OCI-LY3 (cell line): ENCODE measurements around the gene CNOT9.
A peak's percentile ranks its signal among the peaks of the same experiment; 100 is the strongest.

ENCODE experiments used
- H2AFZ ChIP-seq: fragments of 200-600, 300-600 bp; shearing (Covaris generic); 2 replicates; pipeline ENCODE4 v1.6.0; 2014; ENCODE audit warnings: antibody characterized with exemption, low read depth, low read length
- H3K27ac ChIP-seq: fragments of 200-600, 300-600 bp; sonication (generic); 2 replicates; pipeline ENCODE4 v1.5.1; 2014; ENCODE audit warnings: mild to moderate bottlenecking, low read length, moderate library complexity, mixed read lengths
- H3K27me3 ChIP-seq: fragments of 200-600, 300-600 bp; sonication (generic); 2 replicates; pipeline ENCODE4 v1.6.1; 2014; ENCODE audit warnings: low read depth, low read length, mixed read lengths
- H3K36me3 ChIP-seq: fragments of 200-600, 300-600 bp; sonication (generic); replicated peaks from 2 replicates; pipeline ENCODE3; 2014; ENCODE audit warnings: low read depth, low read length, mixed read lengths
- H3K4me1 ChIP-seq: fragments of 300-600, 200-600 bp; sonication (generic); 2 replicates; pipeline ENCODE4 v1.6.1; 2014; ENCODE audit warnings: low read length, mixed read lengths
- H3K4me2 ChIP-seq: fragments of 200-600, 300-600 bp; sonication (generic); 2 replicates; pipeline ENCODE4 v1.6.1; 2014; ENCODE audit warnings: low read length, mixed read lengths
- H3K4me3 ChIP-seq: fragments of 300-600, 200-600 bp; sonication (generic); 2 replicates; pipeline ENCODE4 v1.5.1; 2014; ENCODE audit warnings: antibody characterized with exemption, mild to moderate bottlenecking, low read length, moderate library complexity
- H3K79me2 ChIP-seq: fragments of 300-600, 200-600 bp; shearing (Covaris generic); 2 replicates; pipeline ENCODE4 v1.6.1; 2014; ENCODE audit warnings: mild to moderate bottlenecking, low read length, mixed read lengths
- H3K9ac ChIP-seq: fragments of 300-600, 200-600 bp; shearing (Covaris generic); 2 replicates; pipeline ENCODE4 v1.6.0; 2014; ENCODE audit warnings: mild to moderate bottlenecking, low read length, moderate library complexity
- H3K9me3 ChIP-seq: fragments of 200-600, 300-600 bp; shearing (Covaris generic); 2 replicates; pipeline ENCODE4 v1.6.1; 2014; ENCODE audit warnings: low read length, mixed read lengths; ENCODE audit not compliant: insufficient read depth
- H4K20me1 ChIP-seq: fragments of 200-600, 300-600 bp; sonication (generic); 2 replicates; pipeline ENCODE4 v1.6.1; 2016; ENCODE audit warnings: low read length, mixed read lengths; ENCODE audit not compliant: insufficient read depth
- CTCF ChIP-seq: fragments of 200-600, 300-600 bp; sonication (generic); IDR thresholded peaks from 2 replicates; pipeline ENCODE4 v1.5.1; 2014; ENCODE audit warnings: antibody characterized with exemption, low read length, low read depth
- EZH2phosphoT487 ChIP-seq: fragments of 200-600 bp; shearing (Covaris generic); IDR thresholded peaks from 2 replicates; pipeline ENCODE4 v1.6.1; 2018; ENCODE audit warnings: antibody characterized with exemption, mixed run types, low read depth

Gene CNOT9

DNA sequence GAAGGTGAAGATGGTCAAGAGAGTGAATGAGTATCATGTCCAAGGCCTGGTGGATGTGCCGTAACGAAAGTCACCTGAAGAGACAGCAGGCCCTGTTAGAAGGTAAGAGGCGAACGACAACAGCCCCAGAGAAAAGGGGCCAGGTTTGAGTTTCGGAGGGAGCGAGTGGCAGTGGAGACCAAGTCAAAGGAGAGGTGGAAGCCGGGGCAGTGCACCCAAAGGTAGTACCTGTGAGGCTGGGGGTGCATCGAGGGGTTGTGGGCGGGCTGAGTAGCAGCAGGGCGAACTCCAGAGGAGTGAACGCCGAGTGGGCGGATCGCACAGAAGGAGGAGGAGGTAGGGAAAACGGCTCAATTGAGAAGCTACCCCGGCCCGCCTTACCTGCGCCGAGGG, 846 bp upstream of the CNOT9 start:
- peaks cover 26% of the 10 kb centered on the region for H3K36me3 ChIP-seq
- no peak for TF ChIP-seq CTCF
- no peak for TF ChIP-seq EZH2phosphoT487
- H3K27ac ChIP-seq: peak overlapping the region; percentile 58
- peaks cover 29% of the 10 kb centered on the region for H3K4me1 ChIP-seq
- H3K4me2 ChIP-seq: peak overlapping the region; percentile 85
- no peaks in the 10 kb centered on the region for H3K9me3 ChIP-seq
- peak overlapping the region; percentile 100 for H3K4me3 ChIP-seq
- no peaks in the 10 kb centered on the region for H3K27me3 ChIP-seq
- H3K79me2 ChIP-seq: peaks cover 88% of the 10 kb centered on the region
- H4K20me1 ChIP-seq: peaks cover 30% of the 10 kb centered on the region
- H3K9ac ChIP-seq: peak overlapping the region; percentile 89
- peak overlapping the region; percentile 75; the same call in 1 of the 2 replicates for H2AFZ ChIP-seq

- Histone ChIP-seq H3K36me3 (peaks cover 24% of the 10 kb centered on the region), H2AFZ (0 out of 2 replicates have a peak overlapping the region, but pooled peaks have one; percentile 24)
Measured at GRCh38 chr2:218569038-218569431, 396 bp downstream of the CNOT9 start.

DNA sequence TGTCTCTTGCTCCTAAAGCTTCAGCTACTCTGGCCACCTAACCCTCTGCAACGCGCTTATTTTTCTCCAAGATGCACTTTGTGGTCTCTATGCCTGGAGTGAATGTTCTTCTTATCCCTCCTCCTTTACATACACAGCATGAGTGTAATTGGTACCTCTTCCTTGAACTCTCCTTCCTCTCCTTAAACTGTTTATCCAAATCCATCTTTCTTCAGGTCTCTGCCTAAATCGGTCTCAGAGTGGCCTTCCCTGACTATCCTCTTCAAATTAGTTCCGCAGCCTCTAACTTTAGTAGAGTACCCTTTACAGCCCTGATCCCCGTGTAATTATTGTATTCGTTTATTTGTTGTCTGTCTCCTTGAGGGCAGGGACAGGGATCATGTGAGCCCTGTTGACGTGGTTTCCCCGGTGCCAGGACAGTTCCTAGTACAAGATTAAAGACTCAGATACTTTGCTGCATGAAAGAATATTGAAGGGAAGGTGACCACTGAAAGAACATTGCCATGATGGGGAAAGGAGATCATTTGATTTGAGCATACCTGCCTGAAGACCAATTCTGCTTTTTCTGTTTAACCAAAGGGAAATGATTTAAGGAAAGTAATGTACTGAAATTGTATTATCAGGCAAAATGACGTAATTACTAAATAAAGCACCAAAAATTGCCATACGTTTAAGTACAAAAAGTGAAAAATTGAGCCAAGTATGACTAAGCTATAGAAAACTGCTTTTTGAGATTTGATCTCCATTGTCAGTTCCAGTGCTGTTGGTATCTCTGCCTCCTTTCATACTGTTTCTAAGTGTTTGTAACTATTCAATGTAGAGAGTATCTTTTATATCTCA, 1.2 kb downstream of the CNOT9 start:
- Histone ChIP-seq H2AFZ (no peak overlapping the region), H3K27me3 (no peaks in the 10 kb centered on the region), H3K4me1 (peaks cover 29% of the 10 kb centered on the region)

More at GRCh38 chr2:218569038-218569431, 396 bp downstream of the CNOT9 start:
- peak overlapping the region; percentile 97 for H3K9ac ChIP-seq
- no peaks in the 10 kb centered on the region for H3K9me3 ChIP-seq
- peaks cover 27% of the 10 kb centered on the region for H4K20me1 ChIP-seq
- no peaks in the 10 kb centered on the region for H3K27me3 ChIP-seq
- peak overlapping the region; percentile 96 for H3K4me3 ChIP-seq
- TF ChIP-seq EZH2phosphoT487 (no peak), CTCF (no peak)
- H3K79me2 ChIP-seq: peaks cover 93% of the 10 kb centered on the region
- H3K4me2 ChIP-seq: peak overlapping the region; percentile 94
- H3K27ac ChIP-seq: peak overlapping the region; percentile 91
- H3K4me1 ChIP-seq: peaks cover 29% of the 10 kb centered on the region

More for the DNA sequence above, 1.2 kb downstream of the CNOT9 start:
- peak overlapping the region; percentile 94 for H3K4me2 ChIP-seq
- H3K27ac ChIP-seq: peak overlapping the region; percentile 91
- TF ChIP-seq EZH2phosphoT487 (no peak), CTCF (no peak)
- H3K36me3 ChIP-seq: peaks cover 28% of the 10 kb centered on the region
- H4K20me1 ChIP-seq: peaks cover 27% of the 10 kb centered on the region
- peak overlapping the region; percentile 97 for H3K9ac ChIP-seq
- H3K4me3 ChIP-seq: peak overlapping the region; percentile 96
- H3K79me2 ChIP-seq: peaks cover 96% of the 10 kb centered on the region
- H3K9me3 ChIP-seq: no peaks in the 10 kb centered on the region
